ENCODE data around the gene MRM1.

MRM1 gene

DNA sequence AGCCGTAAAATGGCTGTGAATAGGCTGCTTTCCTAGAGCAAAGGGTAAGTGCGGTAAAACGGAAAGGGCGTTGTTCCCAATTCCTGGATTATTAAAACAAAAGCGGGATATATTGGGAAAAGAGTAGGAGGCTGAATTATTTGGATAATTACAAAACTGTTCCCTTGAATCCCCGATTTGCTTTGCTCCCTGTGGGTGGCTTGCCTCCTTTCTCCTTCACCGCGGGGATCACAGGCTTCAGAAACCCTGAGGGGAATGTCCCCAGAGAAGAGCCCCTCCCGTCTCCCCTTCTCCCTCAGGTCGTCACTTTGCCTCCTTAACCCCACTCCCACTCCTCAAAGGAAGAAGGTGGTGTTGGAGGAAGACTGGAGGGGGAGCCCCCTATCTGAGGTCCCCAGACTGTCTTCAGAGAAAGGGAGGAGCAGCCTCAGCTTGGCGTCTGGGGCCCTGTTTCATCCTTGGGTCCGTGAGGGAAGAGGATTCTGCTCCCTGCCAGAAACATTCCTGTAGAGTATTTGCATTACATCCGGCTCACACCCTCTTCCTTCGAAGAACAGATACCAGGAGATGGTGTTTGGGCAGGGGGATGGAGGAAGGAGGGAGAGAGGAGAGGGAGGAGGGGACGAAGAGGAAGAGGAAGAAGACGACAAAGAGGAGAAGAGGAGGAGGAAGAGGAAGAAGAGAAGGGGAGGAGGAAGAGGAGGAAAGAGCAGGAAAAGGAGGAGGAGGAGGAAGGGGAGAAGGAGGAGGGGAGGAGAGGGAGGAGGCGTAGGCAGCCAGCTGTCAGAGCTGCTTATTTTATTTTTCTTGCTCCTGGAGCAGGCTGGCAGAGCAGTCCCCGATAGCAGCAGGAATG is 31.8 kb downstream of the MRM1 start:
- TF ChIP-seq GATA3 (IDR thresholded peaks at IDR 0.05; ENCODE audit: low read depth, low read length) (no peak), GATA2 (IDR thresholded peaks at IDR 0.05; ENCODE audit: low read depth, low read length) (no peak)

DNA sequence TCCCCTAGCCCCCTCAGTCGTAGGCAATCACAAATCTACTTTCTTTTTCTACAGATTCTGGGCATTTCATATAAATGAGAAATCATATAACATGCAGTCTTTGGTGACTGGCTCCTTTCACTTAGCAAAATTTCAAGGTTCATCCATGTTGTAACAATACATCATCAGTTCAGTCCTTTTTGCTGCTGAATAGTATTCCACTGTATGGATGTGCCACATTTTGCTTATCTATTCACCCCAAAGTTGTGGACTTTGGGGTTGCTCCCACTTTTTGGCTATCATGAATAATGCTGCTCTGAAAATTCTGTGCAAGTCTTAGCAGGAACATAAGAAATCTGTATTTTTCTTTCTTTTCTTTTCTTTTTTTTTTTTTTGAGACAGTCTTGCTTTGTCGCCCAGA is 39.0 kb downstream of the MRM1 start:
- TF ChIP-seq GATA2 (IDR thresholded peaks at IDR 0.05; ENCODE audit: low read depth, low read length) (no peak), GATA3 (IDR thresholded peaks at IDR 0.05; ENCODE audit: low read depth, low read length) (no peak)

DNA sequence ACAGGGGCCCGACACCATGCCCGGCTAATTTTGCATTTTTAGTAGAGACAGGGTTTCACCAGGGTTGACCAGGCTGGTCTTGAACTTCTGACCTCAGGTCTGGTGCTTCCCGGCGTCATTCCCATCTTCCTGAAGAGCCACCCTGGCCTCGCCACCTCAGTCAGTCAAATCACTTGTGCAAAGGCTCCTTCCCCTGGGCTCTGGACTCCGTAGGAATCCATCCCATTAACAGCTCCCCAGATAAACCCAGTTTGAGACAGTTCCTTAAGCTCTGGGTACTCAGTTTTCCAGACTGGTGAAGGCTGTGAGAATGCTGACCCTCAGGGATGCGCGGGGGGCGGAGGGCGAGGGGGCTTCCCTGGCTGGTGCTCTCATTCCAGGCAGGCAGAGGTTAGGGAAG is 39.5 kb downstream of the MRM1 start:
- no peak for TF ChIP-seq GATA3 (IDR thresholded peaks at IDR 0.05; ENCODE audit: low read depth, low read length)
- no peak for TF ChIP-seq GATA2 (IDR thresholded peaks at IDR 0.05; ENCODE audit: low read depth, low read length)

DNA sequence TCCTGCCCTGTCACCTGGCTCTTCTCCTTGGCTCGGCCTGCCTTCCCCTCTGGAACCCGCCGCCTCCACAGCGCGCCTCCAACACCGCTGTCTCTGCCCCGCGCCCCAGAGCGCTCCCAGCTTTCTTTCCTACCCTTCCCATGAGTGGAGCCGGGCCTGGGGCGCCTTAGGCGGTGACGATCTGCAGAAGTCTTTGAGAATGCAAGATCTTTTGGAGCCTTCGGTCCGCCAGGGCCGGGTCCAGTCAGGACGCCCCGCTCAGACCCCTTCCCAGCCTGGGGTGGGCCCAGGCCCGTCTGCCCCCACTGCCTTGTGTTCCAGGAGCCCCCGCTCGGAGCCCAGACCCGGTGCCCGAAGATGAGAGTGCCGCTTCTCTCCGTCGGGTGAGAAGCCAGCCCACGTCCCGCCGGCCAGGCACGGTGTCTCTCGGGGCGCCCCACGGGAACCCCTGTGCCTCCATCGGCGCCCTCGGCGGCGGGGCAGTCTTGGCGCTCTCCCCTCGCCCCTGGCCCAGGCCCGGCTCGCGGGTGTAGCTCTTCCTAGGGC is 40.0 kb downstream of the MRM1 start:
- TF ChIP-seq GATA2 (IDR thresholded peaks at IDR 0.05; ENCODE audit: low read depth, low read length) (no peak), GATA3 (IDR thresholded peaks at IDR 0.05; ENCODE audit: low read depth, low read length) (no peak)

DNA sequence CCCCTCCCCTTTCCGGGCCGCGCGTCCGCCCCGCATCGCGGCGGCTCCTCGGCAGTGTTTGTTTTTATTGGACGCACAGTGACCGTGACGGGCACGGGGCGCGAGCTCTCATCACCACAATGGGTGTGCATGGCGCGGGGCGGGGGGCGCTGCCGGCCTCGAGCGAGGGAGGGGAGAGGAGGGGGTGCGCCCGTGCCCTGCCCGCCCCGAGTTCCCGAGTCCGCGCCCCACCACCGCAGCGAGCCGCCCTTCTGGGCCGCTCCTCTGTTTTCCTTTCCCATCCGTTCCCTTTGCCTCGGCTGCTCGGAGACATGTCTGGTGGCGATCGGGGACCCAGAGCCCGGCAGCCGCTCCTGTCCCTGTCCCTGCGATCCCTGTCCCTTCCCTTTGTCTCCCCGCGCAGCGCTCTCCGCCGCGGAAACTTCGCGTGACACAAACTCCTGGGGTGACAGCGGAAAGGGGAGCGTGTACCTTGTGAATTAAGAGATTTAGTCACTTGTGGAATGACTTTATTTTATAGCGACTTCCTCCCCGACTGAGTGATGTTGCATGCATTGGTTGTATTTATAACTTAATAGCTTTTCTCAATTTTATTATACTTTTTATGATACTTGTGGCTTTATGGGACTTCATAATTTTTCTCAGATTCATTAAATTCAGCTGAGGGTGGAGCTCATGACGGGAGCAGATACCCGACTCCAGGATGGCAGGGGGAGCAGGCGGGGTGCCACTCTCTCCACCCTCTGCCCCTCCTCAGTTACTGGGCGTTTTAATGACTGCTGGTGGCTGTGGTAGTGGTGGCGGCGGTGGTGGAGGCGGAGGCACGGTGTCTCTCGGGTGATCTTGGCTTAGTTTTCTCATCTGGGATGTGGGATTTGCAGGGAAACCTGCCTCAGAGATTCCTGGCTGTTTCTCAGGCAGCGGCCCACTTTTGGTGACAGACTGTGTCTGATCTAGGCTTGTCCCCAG is 40.8 kb downstream of the MRM1 start:
- TF ChIP-seq GATA3 (IDR thresholded peaks at IDR 0.05; ENCODE audit: low read depth, low read length) (no peak), GATA2 (IDR thresholded peaks at IDR 0.05; ENCODE audit: low read depth, low read length) (no peak)

DNA sequence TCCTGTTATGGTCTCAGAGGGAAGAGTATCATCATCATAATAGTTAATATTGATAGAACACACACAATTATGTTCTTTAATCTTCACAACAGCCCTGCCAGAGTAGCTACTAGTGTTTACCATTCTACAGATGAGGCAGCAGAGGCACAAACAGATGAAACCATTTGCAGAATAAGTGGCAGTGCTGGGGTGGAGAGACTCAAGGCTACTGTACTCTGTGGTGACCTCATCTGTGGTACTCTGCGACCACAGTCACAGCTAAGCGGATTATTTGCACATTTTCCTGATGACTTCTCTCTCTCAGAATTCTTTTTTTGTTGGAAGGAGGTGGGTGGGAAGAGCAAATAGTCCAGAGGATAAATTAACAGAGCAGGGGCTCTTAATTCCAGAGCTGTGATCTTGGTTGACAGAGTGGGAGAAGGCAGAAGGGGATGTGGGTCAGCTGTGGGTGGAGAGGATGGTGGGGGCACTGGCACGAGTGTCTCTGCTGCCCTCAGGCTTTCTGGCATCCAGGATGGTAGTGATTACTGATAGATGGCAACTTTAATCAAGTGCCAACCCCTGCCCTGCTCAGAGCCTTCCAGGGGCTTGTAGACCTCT is 41.8 kb downstream of the MRM1 start:
- TF ChIP-seq GATA3 (IDR thresholded peaks at IDR 0.05; ENCODE audit: low read depth, low read length): no peak
- TF ChIP-seq GATA2 (IDR thresholded peaks at IDR 0.05; ENCODE audit: low read depth, low read length): no peak

DNA sequence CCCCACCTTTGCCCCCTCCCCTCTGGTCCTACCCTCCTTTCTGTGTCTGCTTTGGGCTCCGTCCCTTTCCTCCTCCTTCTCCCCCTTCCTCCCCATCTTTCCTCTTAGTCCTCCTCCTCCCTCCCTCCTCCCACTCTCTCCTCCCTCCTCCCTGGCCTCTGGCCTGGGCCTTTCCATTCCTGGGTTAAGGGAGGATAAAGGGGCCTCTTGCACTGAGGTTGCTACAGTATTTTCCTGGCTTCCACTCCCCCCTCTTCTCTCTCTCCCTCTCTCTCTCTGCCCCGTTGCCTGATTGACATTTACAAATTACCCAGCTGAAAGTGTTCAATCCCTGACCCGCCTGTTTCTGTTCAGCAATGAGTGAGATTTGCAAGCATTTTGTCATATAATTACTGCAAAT is 44.0 kb downstream of the MRM1 start:
- TF ChIP-seq GATA2 (IDR thresholded peaks at IDR 0.05; ENCODE audit: low read depth, low read length) (no peak), GATA3 (IDR thresholded peaks at IDR 0.05; ENCODE audit: low read depth, low read length) (no peak)

DNA sequence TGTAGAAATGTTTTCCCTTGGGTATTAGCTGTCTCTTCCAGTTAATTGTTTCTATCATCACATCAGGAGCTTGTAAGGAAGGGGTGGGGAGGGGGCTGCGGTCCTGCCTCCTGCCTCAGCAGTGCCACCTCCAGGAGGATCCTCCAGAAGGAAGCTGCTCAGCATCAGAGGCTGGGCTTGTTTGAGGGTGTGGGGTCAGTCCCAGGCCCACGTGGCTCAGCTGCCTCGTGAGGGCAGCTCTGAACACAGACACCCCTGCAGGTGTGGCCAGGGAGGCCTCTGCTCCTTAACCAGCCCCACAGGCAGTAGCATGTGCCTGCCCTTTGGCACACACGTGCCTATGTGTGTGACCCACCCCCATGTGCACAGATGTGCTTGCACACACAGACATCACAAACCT is 46.3 kb downstream of the MRM1 start:
- no peak for TF ChIP-seq GATA3 (IDR thresholded peaks at IDR 0.05; ENCODE audit: low read depth, low read length)
- no peak for TF ChIP-seq GATA2 (IDR thresholded peaks at IDR 0.05; ENCODE audit: low read depth, low read length)

DNA sequence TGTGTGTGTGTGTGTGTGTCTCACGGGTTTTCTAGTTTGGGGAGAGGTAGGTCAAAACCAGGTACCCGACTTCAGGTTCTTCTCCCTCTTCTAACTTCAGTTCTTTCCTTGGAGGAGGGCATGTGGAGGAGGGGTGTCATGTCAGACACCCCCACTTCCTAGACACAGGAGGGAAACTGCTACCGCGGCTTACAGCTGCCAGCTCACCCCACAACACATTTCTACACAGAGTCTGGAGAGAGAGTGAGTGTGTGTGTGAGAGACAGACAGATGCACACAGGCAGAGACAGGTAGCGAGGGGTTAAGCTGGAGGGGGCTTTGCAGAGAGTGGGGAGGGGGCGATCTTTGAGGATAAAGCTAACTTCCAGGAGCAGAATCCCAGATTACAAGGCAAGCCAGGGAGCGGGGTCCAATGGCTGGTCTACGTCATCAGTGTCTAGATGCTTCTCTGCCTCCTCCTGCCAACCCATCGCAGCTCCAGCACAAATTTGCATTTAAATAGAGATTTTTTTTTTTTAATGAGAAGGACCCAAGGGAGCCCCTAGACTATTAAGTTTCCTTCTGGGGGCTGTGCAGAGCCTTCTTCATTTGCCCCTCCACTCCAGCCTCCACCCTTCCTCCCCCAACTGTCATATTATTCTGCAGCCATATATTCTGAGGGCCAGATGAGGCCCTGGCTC is 48.9 kb downstream of the MRM1 start:
- TF ChIP-seq GATA3 (IDR thresholded peaks at IDR 0.05; ENCODE audit: low read depth, low read length): no peak
- TF ChIP-seq GATA2 (IDR thresholded peaks at IDR 0.05; ENCODE audit: low read depth, low read length): no peak

DNA sequence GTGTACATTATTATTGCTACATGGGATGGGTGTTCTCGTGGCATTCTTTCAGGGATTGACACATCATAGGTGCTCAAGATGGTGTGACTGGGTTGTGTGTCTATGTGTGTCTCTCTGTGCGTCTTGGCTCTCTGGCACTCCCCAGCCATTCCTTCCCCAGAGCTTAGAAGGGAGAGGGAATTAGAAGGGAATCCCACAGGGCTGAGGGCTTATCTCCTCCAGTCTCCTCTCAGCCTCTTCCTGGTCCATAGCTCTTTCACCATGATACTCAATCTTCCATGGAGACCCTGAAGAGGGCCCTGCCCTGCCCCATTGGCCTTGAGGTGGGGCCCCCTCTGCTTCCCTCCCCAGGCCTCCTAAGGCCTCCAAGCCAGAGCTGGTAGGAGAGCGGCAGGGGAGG is 52.0 kb downstream of the MRM1 start:
- no peak for TF ChIP-seq GATA2 (IDR thresholded peaks at IDR 0.05; ENCODE audit: low read depth, low read length)
- TF ChIP-seq GATA3 (IDR thresholded peaks at IDR 0.05; ENCODE audit: low read depth, low read length): no peak

DNA sequence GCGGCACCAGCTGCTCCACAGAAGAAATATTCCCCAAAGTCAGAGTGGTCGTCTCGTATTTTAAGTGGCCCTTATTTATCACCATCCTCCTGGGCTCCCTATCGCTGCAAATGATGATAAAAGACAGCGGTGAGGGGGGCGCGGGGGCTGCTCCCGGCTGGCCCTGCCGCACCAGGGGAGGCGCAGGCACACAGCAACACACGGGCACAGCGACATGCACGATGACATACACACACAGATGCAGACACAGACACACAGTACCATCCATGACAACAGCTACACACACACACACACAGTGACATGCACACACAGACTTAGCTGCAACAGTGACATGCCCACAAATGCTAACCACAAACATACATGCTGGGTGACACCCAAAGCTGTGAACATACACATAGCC is 52.5 kb downstream of the MRM1 start:
- TF ChIP-seq GATA3 (IDR thresholded peaks at IDR 0.05; ENCODE audit: low read depth, low read length) (no peak), GATA2 (IDR thresholded peaks at IDR 0.05; ENCODE audit: low read depth, low read length) (no peak)

DNA sequence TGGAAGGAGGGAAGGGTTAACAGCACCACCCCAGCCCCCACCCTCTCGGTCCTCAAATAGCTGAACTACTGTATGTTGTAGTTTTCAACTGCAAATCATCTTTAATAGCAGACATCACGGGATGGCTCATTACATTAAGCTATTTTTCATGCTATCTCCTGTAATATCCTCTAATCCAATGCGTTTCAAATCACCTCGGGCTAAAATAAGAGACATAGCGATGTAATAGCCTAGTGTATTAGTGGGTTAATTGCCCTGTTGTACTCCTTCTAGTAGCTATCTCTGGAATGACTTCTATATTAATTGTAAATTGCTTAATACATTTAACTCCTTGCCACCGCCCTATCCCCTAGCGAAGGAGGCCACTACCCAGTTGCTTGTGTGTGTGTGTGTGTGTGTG is 54.3 kb downstream of the MRM1 start:
- TF ChIP-seq GATA2 (IDR thresholded peaks at IDR 0.05; ENCODE audit: low read depth, low read length) (no peak), GATA3 (IDR thresholded peaks at IDR 0.05; ENCODE audit: low read depth, low read length) (no peak)

DNA sequence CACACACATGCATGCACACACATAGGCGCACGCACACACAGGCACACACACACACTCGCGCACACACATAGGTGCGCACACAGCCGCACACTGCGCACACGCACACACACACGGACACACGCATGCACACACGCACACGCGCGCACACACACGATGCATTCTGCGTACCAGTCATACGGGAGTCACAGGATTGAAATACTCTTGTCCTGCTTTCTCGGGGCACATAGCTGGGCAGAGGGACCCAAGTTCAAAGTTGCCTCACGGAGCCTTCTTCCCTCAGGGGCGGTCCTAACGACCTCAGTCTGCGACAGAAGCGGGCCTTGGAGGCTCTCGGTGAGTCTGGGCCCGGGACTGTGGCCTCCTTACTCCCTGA is 56.0 kb downstream of the MRM1 start:
- no peak for TF ChIP-seq GATA3 (IDR thresholded peaks at IDR 0.05; ENCODE audit: low read depth, low read length)
- no peak for TF ChIP-seq GATA2 (IDR thresholded peaks at IDR 0.05; ENCODE audit: low read depth, low read length)

Measured in SH-SY5Y (cell line).